Body of pancreas (tissue), 4 donors: ENCODE measurements around the gene CASTOR1.

ENCODE experiments used
- CTCF ChIP-seq, 7 experiments: fragments of 450-650 bp in 4 of 7; fragments of 200-600 bp in 3 of 7; sonication (generic) in 3 of 7; IDR thresholded peaks; one replicate each; pipeline ENCODE4 v1.5.1; 2016 to 2019; ENCODE audit warnings: antibody characterized with exemption in 7 of 7
- POLR2A ChIP-seq, 3 donors: fragments of 450-650 bp; IDR thresholded peaks; one replicate each; pipeline ENCODE4 v1.6.1; 2016; ENCODE audit warnings: antibody characterized with exemption in 3 of 3, mild to moderate bottlenecking in 2 of 3

- TF ChIP-seq CTCF (IDR thresholded peaks at IDR 0.05) (no peak), POLR2A (IDR thresholded peaks at IDR 0.05) (no peak)
Measured at GRCh38 chr22:30293026-30293425, 3.7 kb upstream of the CASTOR1 start.
